CD4-positive, alpha-beta T cell treated with Interleukin-6 for 4 hours (primary cell): ENCODE results near the gene GLT8D2.
"Not testable (repeated sequence)": the region's sequence is repeated elsewhere in the genome, so short reads cannot be mapped to it uniquely, and the experiment has no call there.

Experiments used
- DNase-seq: peaks from one replicate; pipeline ENCODE4 v3.0.0-alpha.2; 2020; ENCODE audit warnings: mixed read lengths

Gene GLT8D2

DNA sequence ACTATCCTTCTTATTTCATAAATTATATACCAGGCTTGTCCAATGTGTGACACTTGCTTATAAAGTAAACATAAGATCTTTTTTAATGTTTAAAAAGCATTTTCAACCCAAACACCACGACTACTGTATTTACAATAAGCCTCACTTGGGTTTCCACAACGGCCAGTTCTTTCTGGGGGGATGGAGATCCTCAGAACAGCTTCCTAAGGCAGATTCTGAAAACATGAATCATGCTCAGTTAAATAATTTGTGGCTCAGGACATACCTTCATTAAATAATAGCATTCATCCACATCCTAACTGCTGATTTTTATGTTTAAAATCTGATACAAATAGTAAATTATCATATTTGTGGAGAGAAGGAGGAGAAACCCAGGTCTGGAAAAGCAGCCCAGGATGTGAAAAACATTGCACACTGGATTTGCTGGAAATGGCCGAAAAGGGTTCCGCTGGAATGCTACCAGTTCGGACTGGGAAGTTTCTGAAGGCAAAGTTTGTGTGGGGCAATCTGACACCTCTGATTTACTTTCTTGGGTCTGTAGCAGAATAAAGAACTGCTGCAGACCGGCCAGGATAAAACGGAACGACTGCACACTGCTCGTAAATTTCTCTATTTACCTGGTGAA lies 597 bp downstream of the GLT8D2 start:
- no peak for DNase-seq

DNA sequence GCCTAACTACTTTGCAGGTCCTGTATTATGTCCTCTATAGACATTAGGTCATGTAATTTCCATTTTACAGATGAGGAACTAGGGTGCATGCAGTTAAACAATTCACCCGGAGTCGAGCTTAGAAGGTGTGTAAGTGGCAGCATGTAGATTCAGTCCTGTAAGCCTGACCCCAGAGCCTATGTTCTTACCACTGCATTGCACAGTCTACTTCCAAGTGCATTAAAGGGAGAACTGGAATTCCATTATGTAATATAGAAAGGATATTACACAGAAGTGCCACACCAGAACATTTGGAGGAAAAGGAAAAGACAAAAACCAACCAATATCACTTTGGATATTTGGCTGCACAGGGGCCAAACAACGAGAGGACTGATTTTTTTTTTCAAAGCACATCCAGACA lies 1.2 kb downstream of the GLT8D2 start:
- DNase-seq = no peak

DNA sequence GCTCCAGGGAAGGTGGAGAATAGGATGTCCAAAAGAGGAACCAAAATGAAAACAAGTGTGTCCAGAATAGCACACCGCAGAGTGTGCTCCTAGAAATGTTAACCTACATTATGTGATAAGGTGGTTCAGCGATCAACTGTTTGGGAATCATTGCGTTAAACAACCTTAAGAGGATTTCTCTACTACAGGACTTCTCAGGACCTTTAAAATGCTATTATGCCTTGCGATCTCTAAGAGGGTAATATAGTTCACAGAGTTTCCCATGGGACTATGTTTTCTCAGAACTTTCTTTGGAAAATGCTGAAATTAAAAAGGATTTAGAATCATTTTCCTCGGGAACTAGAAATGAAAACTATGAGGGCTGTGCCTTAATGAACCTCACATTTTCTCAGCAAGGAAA lies 1.8 kb downstream of the GLT8D2 start:
- DNase-seq = no peak

DNA sequence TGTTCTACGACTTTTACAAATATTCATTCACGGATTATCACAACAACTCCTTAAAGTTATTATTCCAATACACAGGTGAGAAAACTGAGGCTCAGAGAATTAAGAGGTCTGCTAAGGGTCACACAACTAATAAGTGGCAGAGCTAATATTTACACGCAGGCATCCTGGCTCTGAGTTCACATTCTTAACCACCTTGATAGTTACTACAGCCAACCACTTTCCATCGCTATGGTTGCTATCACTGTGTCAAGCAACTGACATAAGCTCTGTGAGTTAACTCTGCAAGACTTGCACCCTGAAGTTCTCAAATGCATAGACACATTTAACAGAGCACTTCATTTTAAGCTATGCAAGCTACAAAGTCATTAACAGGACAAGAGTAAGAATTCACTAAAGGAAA lies 3.7 kb downstream of the GLT8D2 start:
- no peak for DNase-seq

DNA sequence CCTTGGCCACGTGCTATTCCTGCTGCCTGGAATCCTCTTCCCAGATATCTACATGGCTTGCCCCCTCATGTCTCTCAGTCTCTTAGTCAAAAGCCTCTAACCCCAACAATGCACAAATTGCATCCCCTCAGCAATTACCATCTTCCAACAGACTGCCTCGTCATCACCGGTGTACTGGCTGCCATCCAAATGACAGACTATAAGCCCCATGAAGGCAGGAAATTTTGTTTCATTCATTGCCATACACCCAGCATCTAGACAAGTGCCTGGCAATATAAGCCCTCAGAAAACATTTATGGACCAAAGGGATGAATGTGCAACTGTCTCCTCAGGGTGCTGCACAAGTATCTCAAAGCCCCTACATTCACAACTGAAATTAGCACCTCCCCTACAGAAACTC lies 5.8 kb downstream of the GLT8D2 start:
- no peak for DNase-seq

DNA sequence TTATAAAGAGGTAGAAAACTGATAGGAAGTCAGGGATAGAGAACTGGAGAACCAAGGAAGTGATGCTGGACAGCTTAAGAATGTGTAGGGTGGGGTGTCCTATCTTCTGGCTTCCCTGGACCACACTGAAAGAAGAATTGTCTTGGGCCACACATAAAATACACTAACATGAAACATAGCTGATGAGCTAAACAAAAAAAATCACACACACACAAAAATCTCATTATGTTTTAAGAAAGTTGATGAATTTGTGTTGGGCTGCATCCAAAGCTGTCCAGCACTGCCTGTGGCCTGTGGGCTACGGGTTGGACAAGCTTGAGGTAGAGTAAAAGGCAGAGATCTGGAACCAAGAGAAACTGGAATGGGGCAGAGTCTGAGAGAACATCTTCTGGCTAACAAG lies 7.4 kb downstream of the GLT8D2 start:
- no peak for DNase-seq

DNA sequence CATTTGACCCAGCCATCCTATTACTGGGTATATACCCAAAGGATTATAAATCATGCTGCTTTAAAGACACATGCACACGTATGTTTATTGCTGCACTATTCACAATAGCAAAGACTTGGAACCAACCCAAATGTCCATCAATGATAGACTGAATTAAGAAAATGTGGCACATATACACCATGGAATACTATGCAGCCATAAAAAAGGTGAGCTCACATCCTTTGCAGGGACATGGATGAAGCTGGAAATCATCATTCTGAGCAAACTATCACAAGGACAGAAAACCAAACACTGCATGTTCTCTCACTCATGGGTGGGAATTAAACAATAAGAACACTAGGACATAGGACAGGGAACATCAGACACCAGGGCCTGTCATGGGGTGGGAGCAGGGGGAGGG lies 10.2 kb downstream of the GLT8D2 start:
- not testable (repeated sequence) for DNase-seq

- DNase-seq = not testable (repeated sequence)
Measured at GRCh38 chr12:104036143-104036542, 13.8 kb downstream of the GLT8D2 start.

- DNase-seq = not testable (repeated sequence)
Measured at GRCh38 chr12:104030596-104030995, 19.4 kb downstream of the GLT8D2 start.

GRCh38 chr12:104026841-104027599 lies 23.0 kb downstream of the GLT8D2 start:
- DNase-seq = no peak

DNA sequence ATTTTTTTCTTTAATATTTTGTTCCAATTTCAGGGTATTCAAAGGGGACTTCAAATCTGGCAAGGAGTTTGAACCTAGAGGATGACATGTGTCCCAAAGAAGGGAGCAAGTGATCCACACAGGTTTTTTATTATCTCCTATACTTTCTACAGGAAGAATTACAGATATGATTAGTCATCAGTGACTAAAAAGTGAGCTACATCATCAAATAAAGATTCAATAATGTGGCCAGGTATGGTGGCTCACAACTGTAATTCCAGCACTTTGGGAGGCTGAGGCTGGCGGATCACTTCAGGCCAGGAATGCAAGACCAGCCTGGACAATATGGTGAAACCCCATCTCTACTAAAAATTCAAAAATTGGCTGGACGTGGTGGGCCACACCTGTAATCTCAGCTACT lies 24.2 kb downstream of the GLT8D2 start:
- no peak for DNase-seq

- no peak for DNase-seq
Measured at GRCh38 chr12:104024348-104024747, 25.6 kb downstream of the GLT8D2 start.

DNA sequence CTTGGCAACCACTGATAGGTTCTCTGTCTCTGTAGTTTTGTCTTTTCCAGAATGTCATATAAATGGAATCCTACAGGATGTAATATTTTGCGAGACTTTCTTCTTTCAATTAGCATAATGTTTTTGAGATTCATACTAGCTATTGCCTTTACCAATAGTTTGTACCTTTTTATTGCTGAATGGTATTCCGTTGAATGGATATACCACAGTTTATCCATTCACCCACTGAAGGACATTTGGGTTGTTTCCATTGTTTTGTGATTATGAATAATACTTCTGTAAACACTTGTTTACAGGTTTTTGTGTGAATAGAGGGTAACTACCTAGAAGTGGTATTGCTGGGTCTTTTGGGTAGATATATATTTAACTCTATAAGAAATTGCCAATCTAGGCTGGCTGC lies 26.3 kb downstream of the GLT8D2 start:
- no peak for DNase-seq

- DNase-seq = no peak
Measured at GRCh38 chr12:104022786-104023185, 27.2 kb downstream of the GLT8D2 start.

DNA sequence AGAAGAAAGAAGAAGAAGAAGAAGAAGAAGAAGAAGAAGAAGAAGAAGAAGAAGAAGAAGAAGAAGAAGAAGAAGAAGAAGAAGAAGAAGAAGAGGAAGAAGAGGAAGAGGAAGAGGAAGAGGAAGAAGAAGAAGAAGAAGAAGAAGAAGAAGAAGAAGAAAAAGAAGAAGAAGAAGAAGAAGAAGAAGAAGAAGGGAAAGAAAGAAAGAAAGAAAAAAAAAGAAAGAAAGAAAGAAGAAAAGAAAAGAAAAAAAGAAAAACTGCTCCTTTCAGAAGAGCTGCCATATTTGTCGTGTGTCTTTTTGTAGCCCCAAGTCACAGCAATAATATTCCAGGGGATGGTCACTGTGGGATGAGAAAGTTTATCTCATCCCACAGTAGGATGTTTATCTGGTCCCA lies 28.1 kb downstream of the GLT8D2 start:
- DNase-seq = not testable (repeated sequence)

DNA sequence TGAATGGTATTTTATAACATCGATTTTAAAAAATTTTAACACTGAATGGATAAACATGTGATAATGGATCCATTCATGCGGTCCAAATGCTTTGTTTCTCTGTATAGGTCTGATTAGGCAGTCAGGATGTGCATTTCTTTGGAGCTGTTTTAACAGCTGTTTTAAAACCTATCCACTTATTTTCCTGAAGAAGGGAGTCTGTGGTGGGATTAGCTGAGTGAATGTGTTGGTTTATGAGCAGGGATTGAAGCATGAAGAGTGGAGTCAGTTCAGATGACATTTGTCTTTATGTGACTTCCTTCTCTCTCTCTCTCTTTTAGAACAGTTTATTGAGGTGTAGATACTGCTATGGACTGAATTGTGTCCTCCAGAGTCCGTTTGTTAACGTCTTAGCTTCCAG lies 37.7 kb downstream of the GLT8D2 start:
- no peak for DNase-seq

- no peak for DNase-seq
Measured at GRCh38 chr12:104011253-104011652, 38.7 kb downstream of the GLT8D2 start.

GRCh38 chr12:104010606-104011169 lies 39.3 kb downstream of the GLT8D2 start:
- no peak for DNase-seq

GRCh38 chr12:104010121-104010520 lies 39.9 kb downstream of the GLT8D2 start:
- DNase-seq = no peak

- no peak for DNase-seq
Measured at GRCh38 chr12:104006929-104007328, 43.1 kb downstream of the GLT8D2 start.

DNA sequence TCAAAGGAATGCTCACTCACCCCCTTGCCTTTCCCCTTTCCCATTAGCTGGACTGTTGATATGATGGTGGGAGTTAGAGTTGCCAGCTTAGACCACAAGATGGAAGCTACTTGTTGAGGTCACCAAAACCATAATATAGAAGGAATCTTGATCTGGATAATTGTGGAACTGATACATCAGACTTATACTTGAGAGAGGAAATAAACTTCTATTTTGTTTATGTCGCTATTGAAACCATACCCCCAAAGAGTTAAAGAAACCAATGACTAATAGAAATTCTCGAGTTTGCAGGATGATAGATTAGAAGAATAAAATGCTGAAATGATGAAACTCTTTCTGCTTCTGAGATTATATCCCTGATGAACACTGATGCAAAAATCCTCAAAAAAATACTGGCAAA lies 46.4 kb downstream of the GLT8D2 start:
- DNase-seq = no peak

DNA sequence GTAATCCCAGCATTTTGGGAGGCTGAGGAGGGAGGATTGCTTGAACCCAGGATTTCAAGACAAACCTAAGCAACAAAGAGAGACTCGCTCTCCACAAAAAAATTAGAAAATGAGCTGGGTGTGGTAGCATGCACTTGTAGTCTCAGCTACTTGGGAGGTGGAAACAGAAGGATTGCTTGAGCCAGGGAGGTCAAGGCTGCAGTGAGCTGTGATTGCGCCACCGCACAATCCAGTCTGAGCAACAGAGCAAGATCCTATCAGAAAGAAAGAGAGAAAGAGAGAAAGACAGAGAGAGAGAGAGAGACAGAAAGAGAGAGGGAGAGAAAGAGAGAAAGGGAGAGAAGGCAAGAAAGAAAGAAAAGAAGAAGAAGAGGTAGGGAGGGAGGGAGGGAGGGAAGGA lies 47.3 kb downstream of the GLT8D2 start:
- no peak for DNase-seq

GRCh38 chr12:104000807-104001434 lies 49.1 kb downstream of the GLT8D2 start:
- no peak for DNase-seq

- DNase-seq = no peak
Measured at GRCh38 chr12:103998976-103999375, 51.0 kb downstream of the GLT8D2 start.
